GM21723 (cell line): ENCODE results near the gene LRR1.
"Not testable (repeated sequence)": the region's sequence is repeated elsewhere in the genome, so short reads cannot be mapped to it uniquely, and the experiment has no call there.

Source experiments
- ATAC-seq: cut with Tn5 transposase; IDR thresholded peaks from one replicate; pipeline ENCODE4 v1.9.1; 2021; ENCODE audit warnings: mild to moderate bottlenecking, moderate library complexity; ENCODE audit not compliant: unreplicated experiment

The LRR1 gene

GRCh38 chr14:49585803-49586672 lies 12.7 kb upstream of the LRR1 start, which contains the start of gene RPS29:
RPS29 (minus strand) TSS chr14:49586380; CDS start chr14:49586346, 34 bp downstream.
- ATAC-seq = peak; percentile 88

- ATAC-seq = peak; percentile 37
Measured at GRCh38 chr14:49586673-49587460, 11.9 kb upstream of the LRR1 start.

GRCh38 chr14:49589387-49589786 lies 9.4 kb upstream of the LRR1 start:
- no peak for ATAC-seq

GRCh38 chr14:49593016-49593415 lies 5.7 kb upstream of the LRR1 start:
- ATAC-seq = peak; percentile 28

GRCh38 chr14:49594347-49595091 lies 4.2 kb upstream of the LRR1 start:
- peak; percentile 31 for ATAC-seq

- ATAC-seq = no peak
Measured at GRCh38 chr14:49598189-49598484, 603 bp upstream of the LRR1 start.

- ATAC-seq = no peak
Measured at GRCh38 chr14:49607583-49607982, 8.8 kb downstream of the LRR1 start.

- ATAC-seq = no peak
Measured at GRCh38 chr14:49612251-49612650, 13.5 kb downstream of the LRR1 start.

- no peak for ATAC-seq
Measured at GRCh38 chr14:49612671-49613070, 13.9 kb downstream of the LRR1 start.

GRCh38 chr14:49614196-49614595 lies 15.5 kb downstream of the LRR1 start:
- ATAC-seq = no peak

- ATAC-seq = no peak
Measured at GRCh38 chr14:49615776-49616175, 17.0 kb downstream of the LRR1 start.

GRCh38 chr14:49617852-49618519 lies 19.2 kb downstream of the LRR1 start:
- no peak for ATAC-seq

- not testable (repeated sequence) for ATAC-seq
Measured at GRCh38 chr14:49619273-49619672, 20.5 kb downstream of the LRR1 start.

GRCh38 chr14:49619730-49620129 lies 21.0 kb downstream of the LRR1 start:
- ATAC-seq = no peak

GRCh38 chr14:49620182-49621113 lies 21.7 kb downstream of the LRR1 start, which contains the start of the genes MGAT2 and RPL36AL:
MGAT2 (plus strand) TSS chr14:49620799; CDS start chr14:49621269, 470 bp downstream.
RPL36AL (minus strand) TSS chr14:49620626; CDS start chr14:49619104, 1,522 bp downstream.
- ATAC-seq = peak; percentile 91

GRCh38 chr14:49621114-49621881 lies 22.6 kb downstream of the LRR1 start:
- ATAC-seq = peak; percentile 30

GRCh38 chr14:49622022-49622607 lies 23.4 kb downstream of the LRR1 start:
- no peak for ATAC-seq

- ATAC-seq = no peak
Measured at GRCh38 chr14:49623387-49623786, 24.6 kb downstream of the LRR1 start.
